ENCODE measurements around the gene MERTK.

The MERTK gene

GRCh38 chr2:112010751-112011150 lies 112.3 kb downstream of the MERTK start:
- Histone ChIP-seq H3K27me3 (ENCODE audit: control insufficient read depth, insufficient read depth, low read length) (no peaks in the 10 kb centered on the region), H3K4me1 (ENCODE audit: control insufficient read depth, insufficient read depth, low read length) (no peaks in the 10 kb centered on the region), H3K9ac (ENCODE audit: low read length) (no peak overlapping the region), H3K4me3 (ENCODE audit: low read length) (no peak overlapping the region), H3K36me3 (ENCODE audit: control insufficient read depth, insufficient read depth, low read length) (no peaks in the 10 kb centered on the region), H3K9me3 (ENCODE audit: control insufficient read depth, low read length) (no peaks in the 10 kb centered on the region)

DNA sequence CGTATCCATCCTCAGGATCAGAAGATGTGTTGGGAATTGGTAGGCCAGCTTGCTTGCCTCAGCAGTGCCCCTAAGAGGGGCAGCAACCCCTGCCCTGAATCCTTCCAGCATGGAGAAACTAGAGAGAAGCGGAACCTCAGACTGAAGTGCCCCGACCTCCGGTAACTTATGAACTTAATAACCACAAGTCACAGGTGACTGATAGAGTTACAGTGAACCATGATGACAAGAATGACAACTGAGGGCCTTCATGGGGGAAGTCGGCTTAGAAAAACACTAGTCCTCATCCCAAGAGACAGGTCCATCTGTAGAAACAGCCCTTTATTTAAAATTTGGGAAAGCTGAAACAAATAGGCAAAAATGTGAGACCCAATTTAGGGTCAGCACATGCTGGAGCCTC lies 114.1 kb downstream of the MERTK start:
- H3K36me3 ChIP-seq (ENCODE audit: control insufficient read depth, insufficient read depth, low read length): no peaks in the 10 kb centered on the region
- H3K4me3 ChIP-seq (ENCODE audit: low read length): no peak overlapping the region
- H3K27me3 ChIP-seq (ENCODE audit: control insufficient read depth, insufficient read depth, low read length): no peaks in the 10 kb centered on the region
- no peaks in the 10 kb centered on the region for H3K4me1 ChIP-seq (ENCODE audit: control insufficient read depth, insufficient read depth, low read length)
- no peaks in the 10 kb centered on the region for H3K9me3 ChIP-seq (ENCODE audit: control insufficient read depth, low read length)
- no peak overlapping the region for H3K9ac ChIP-seq (ENCODE audit: low read length)

DNA sequence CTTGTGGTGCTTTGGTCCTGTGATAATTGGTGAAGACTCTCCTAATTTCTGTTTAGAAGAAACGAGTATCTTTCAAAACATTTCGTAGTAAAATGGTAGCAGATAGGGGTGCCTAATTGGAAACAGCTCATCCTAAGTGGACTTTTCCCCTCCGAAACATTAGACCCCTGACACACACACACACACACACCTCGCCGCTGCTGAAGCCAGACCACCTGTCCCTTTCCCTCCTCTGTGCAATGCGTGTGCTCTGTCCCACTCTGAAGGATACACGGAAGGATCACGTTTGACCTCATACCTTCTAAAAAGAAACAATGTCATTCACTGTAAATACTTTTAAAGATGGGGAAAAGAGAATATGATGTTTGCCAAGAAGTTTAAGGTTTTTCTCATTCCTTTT lies 120.4 kb downstream of the MERTK start:
- Histone ChIP-seq H3K9me3 (ENCODE audit: control insufficient read depth, low read length) (no peaks in the 10 kb centered on the region), H3K4me1 (ENCODE audit: control insufficient read depth, insufficient read depth, low read length) (no peaks in the 10 kb centered on the region), H3K9ac (ENCODE audit: low read length) (no peak overlapping the region), H3K27me3 (ENCODE audit: control insufficient read depth, insufficient read depth, low read length) (no peaks in the 10 kb centered on the region), H3K4me3 (ENCODE audit: low read length) (no peak overlapping the region), H3K36me3 (ENCODE audit: control insufficient read depth, insufficient read depth, low read length) (no peaks in the 10 kb centered on the region)

DNA sequence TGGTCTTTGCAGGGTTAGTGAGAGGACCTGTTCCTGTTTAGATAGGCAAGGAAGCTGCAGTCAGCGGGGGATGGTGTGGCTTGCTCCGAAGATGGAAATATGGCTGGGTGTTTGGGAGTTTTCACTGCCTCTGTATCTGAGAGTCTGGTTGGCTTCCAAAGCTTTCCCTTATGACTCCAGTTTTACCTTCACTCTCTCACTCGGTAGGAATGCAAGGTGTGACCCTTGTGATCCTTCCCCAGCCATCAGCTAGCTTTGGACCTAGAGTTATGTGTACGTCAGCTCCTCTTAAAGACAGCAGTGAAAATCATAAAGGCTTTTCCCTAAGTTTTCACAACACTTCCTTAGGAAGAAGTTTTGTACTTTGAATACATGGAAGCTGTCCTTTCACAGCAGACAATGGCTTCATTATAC lies 121.2 kb downstream of the MERTK start:
- no peaks in the 10 kb centered on the region for H3K27me3 ChIP-seq (ENCODE audit: control insufficient read depth, insufficient read depth, low read length)
- no peaks in the 10 kb centered on the region for H3K36me3 ChIP-seq (ENCODE audit: control insufficient read depth, insufficient read depth, low read length)
- H3K4me3 ChIP-seq (ENCODE audit: low read length): no peak overlapping the region
- no peak overlapping the region for H3K9ac ChIP-seq (ENCODE audit: low read length)
- no peaks in the 10 kb centered on the region for H3K4me1 ChIP-seq (ENCODE audit: control insufficient read depth, insufficient read depth, low read length)
- no peaks in the 10 kb centered on the region for H3K9me3 ChIP-seq (ENCODE audit: control insufficient read depth, low read length)

- Histone ChIP-seq H3K4me1 (ENCODE audit: control insufficient read depth, insufficient read depth, low read length) (no peaks in the 10 kb centered on the region), H3K9ac (ENCODE audit: low read length) (no peak overlapping the region), H3K27me3 (ENCODE audit: control insufficient read depth, insufficient read depth, low read length) (no peaks in the 10 kb centered on the region), H3K9me3 (ENCODE audit: control insufficient read depth, low read length) (no peaks in the 10 kb centered on the region), H3K4me3 (ENCODE audit: low read length) (no peak overlapping the region), H3K36me3 (ENCODE audit: control insufficient read depth, insufficient read depth, low read length) (no peaks in the 10 kb centered on the region)
Observed at GRCh38 chr2:112020561-112020960, 122.2 kb downstream of the MERTK start.

- Histone ChIP-seq H3K9ac (ENCODE audit: low read length) (no peak overlapping the region), H3K9me3 (ENCODE audit: control insufficient read depth, low read length) (no peaks in the 10 kb centered on the region), H3K4me1 (ENCODE audit: control insufficient read depth, insufficient read depth, low read length) (no peaks in the 10 kb centered on the region), H3K36me3 (ENCODE audit: control insufficient read depth, insufficient read depth, low read length) (no peaks in the 10 kb centered on the region), H3K4me3 (ENCODE audit: low read length) (no peak overlapping the region), H3K27me3 (ENCODE audit: control insufficient read depth, insufficient read depth, low read length) (no peaks in the 10 kb centered on the region)
Observed at GRCh38 chr2:112021290-112021689, 122.9 kb downstream of the MERTK start.

- Histone ChIP-seq H3K27me3 (ENCODE audit: control insufficient read depth, insufficient read depth, low read length) (no peaks in the 10 kb centered on the region), H3K4me3 (ENCODE audit: low read length) (no peak overlapping the region), H3K4me1 (ENCODE audit: control insufficient read depth, insufficient read depth, low read length) (no peaks in the 10 kb centered on the region), H3K9ac (ENCODE audit: low read length) (no peak overlapping the region), H3K9me3 (ENCODE audit: control insufficient read depth, low read length) (no peaks in the 10 kb centered on the region), H3K36me3 (ENCODE audit: control insufficient read depth, insufficient read depth, low read length) (no peaks in the 10 kb centered on the region)
Observed at GRCh38 chr2:112021781-112022231, 123.4 kb downstream of the MERTK start.

- no peaks in the 10 kb centered on the region for H3K36me3 ChIP-seq (ENCODE audit: control insufficient read depth, insufficient read depth, low read length)
- H3K4me3 ChIP-seq (ENCODE audit: low read length): no peak overlapping the region
- no peaks in the 10 kb centered on the region for H3K9me3 ChIP-seq (ENCODE audit: control insufficient read depth, low read length)
- no peak overlapping the region for H3K9ac ChIP-seq (ENCODE audit: low read length)
- no peaks in the 10 kb centered on the region for H3K4me1 ChIP-seq (ENCODE audit: control insufficient read depth, insufficient read depth, low read length)
- H3K27me3 ChIP-seq (ENCODE audit: control insufficient read depth, insufficient read depth, low read length): no peaks in the 10 kb centered on the region
Observed at GRCh38 chr2:112023707-112024106, 125.3 kb downstream of the MERTK start.

DNA sequence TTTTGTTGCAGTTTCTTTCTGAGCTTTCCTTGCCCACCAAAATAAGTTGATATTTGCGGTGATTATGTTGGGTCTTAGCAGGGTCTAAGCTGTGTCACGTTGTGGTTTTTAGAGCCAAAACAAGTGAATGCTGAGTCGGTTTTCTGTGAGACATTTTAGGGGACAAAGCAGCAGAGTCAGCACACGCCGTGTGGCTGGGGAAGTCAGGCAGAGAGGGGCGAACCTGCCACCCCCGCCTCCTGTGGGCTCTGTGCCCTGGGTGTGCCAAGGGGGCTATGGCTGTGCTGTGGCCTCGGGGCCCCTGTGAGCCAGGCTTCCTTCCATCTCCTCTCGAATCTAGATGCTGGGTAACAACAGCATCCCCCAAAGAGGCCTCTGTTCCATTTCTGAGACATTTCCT lies 125.8 kb downstream of the MERTK start:
- Histone ChIP-seq H3K9me3 (ENCODE audit: control insufficient read depth, low read length) (no peaks in the 10 kb centered on the region), H3K9ac (ENCODE audit: low read length) (no peak overlapping the region)

GRCh38 chr2:112024896-112025491 lies 126.6 kb downstream of the MERTK start:
- no peaks in the 10 kb centered on the region for H3K27me3 ChIP-seq (ENCODE audit: control insufficient read depth, insufficient read depth, low read length)
- no peaks in the 10 kb centered on the region for H3K4me1 ChIP-seq (ENCODE audit: control insufficient read depth, insufficient read depth, low read length)
- H3K4me3 ChIP-seq (ENCODE audit: low read length): no peak overlapping the region
- H3K9me3 ChIP-seq (ENCODE audit: control insufficient read depth, low read length): no peaks in the 10 kb centered on the region
- no peak overlapping the region for H3K9ac ChIP-seq (ENCODE audit: low read length)
- no peaks in the 10 kb centered on the region for H3K36me3 ChIP-seq (ENCODE audit: control insufficient read depth, insufficient read depth, low read length)

More for the DNA sequence above, 125.8 kb downstream of the MERTK start:
- H3K36me3 ChIP-seq (ENCODE audit: control insufficient read depth, insufficient read depth, low read length): no peaks in the 10 kb centered on the region
- H3K4me3 ChIP-seq (ENCODE audit: low read length): no peak overlapping the region
- H3K27me3 ChIP-seq (ENCODE audit: control insufficient read depth, insufficient read depth, low read length): no peaks in the 10 kb centered on the region
- no peaks in the 10 kb centered on the region for H3K4me1 ChIP-seq (ENCODE audit: control insufficient read depth, insufficient read depth, low read length)

- H3K4me1 ChIP-seq (ENCODE audit: control insufficient read depth, insufficient read depth, low read length): no peaks in the 10 kb centered on the region
- H3K27me3 ChIP-seq (ENCODE audit: control insufficient read depth, insufficient read depth, low read length): no peaks in the 10 kb centered on the region
- H3K9ac ChIP-seq (ENCODE audit: low read length): no peak overlapping the region
- H3K9me3 ChIP-seq (ENCODE audit: control insufficient read depth, low read length): no peaks in the 10 kb centered on the region
- H3K4me3 ChIP-seq (ENCODE audit: low read length): no peak overlapping the region
- no peaks in the 10 kb centered on the region for H3K36me3 ChIP-seq (ENCODE audit: control insufficient read depth, insufficient read depth, low read length)
Observed at GRCh38 chr2:112026509-112026908, 128.1 kb downstream of the MERTK start.

DNA sequence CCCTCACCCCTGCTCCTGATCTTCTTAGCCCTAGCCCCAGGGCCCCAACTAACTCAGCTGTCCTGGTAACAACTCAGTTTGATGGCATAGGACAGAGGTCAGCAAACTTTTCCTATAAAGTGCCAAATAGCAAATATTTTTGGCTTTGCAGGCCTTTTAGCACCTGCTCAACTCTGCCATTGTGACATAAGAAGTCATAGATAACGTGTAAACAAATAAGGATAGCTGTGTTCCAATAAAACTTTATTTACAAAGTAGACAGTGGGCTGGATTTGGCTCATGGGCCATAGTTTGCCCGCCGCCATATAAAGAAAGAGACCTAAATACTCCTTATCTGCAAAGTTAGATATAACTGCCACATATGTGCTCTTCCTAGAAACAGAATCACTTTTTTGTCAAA lies 129.4 kb downstream of the MERTK start:
- H3K9me3 ChIP-seq (ENCODE audit: control insufficient read depth, low read length): no peaks in the 10 kb centered on the region
- no peak overlapping the region for H3K4me3 ChIP-seq (ENCODE audit: low read length)
- H3K36me3 ChIP-seq (ENCODE audit: control insufficient read depth, insufficient read depth, low read length): no peaks in the 10 kb centered on the region
- H3K27me3 ChIP-seq (ENCODE audit: control insufficient read depth, insufficient read depth, low read length): no peaks in the 10 kb centered on the region
- H3K4me1 ChIP-seq (ENCODE audit: control insufficient read depth, insufficient read depth, low read length): peaks cover 6% of the 10 kb centered on the region
- H3K9ac ChIP-seq (ENCODE audit: low read length): no peak overlapping the region

DNA sequence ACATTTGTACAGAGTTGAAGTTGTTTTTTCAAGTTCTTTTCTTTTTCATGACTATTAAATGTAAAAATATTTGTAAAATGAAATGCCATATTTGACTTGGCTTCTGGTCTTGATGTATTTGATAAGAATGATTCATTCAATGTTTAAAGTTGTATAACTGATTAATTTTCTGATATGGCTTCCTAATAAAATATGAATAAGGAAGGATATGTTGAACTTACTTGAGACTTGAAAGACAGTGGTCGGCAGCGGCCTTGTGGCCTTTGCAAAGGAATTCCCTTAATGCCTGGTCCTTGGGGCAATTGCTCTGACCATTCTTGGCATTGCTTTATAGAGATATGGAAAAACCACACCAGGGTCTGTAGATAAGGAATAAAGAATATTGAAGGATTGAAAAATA lies 130.8 kb downstream of the MERTK start:
- H3K9ac ChIP-seq (ENCODE audit: low read length): no peak overlapping the region
- H3K27me3 ChIP-seq (ENCODE audit: control insufficient read depth, insufficient read depth, low read length): no peaks in the 10 kb centered on the region
- H3K4me1 ChIP-seq (ENCODE audit: control insufficient read depth, insufficient read depth, low read length): peaks cover 6% of the 10 kb centered on the region
- no peaks in the 10 kb centered on the region for H3K36me3 ChIP-seq (ENCODE audit: control insufficient read depth, insufficient read depth, low read length)
- no peaks in the 10 kb centered on the region for H3K9me3 ChIP-seq (ENCODE audit: control insufficient read depth, low read length)
- H3K4me3 ChIP-seq (ENCODE audit: low read length): no peak overlapping the region
